Measurements from ENCODE around the gene C1RL. TPM values are rescaled to one million over a fixed set of nuclear protein-coding genes. Genes with fewer than 3 reads are reported as not detected.

Gene C1RL
- total RNA-seq, 4 donors from 2014 or later: 66.2 to 114 (median 95.8) TPM

- no peak for TF ChIP-seq CTCF (IDR thresholded peaks at IDR 0.05; ENCODE audit: low read depth)
Measured at GRCh38 chr12:7106082-7106481, 2.9 kb downstream of the C1RL start.

- TF ChIP-seq CTCF (IDR thresholded peaks at IDR 0.05; ENCODE audit: low read depth): no peak
Measured at GRCh38 chr12:7103837-7104584, 5.0 kb downstream of the C1RL start.

DNA sequence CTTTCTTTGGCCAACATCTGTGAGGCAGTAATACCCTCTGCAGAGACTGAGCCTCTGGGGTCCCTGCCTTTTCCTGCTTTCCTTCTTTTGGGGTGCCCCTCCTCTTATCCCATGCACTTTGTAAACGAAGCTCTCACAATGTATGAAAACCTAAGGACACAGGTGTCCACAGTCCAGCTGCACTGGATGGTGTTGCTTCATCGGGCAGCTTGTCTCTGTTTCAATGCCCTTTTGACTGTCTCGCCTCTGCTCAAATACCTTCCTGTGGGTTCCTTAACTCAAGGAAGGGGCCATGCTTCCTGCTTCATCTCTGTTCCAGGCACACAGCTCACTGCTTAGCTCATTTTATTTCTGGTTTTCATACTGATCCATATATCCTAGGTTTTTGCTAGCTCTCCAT is 6.4 kb downstream of the C1RL start:
- no peak for TF ChIP-seq CTCF (IDR thresholded peaks at IDR 0.05; ENCODE audit: low read depth)

DNA sequence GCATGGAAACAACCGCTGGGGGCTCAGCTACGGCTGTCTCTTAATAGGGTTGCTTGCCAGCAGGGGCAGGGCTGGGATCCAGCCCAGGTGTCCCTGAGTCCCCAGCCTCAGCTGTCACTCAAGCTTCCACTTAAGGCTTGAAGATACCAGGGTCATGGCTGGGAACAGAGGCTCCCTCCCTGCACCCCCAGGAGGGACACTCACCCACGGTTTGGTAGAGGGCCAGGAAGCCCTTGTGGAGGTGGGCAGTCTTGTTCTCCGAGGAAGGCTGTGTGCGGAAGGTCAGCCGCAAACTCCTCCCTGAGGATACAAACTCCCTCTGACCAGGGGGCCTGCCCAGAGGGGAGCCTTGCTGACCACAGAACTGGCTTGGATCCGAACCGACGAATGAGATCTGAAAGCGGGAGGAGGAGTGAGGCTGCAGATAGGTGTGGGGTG is 7.3 kb downstream of the C1RL start:
- TF ChIP-seq CTCF (IDR thresholded peaks at IDR 0.05; ENCODE audit: low read depth): no peak

DNA sequence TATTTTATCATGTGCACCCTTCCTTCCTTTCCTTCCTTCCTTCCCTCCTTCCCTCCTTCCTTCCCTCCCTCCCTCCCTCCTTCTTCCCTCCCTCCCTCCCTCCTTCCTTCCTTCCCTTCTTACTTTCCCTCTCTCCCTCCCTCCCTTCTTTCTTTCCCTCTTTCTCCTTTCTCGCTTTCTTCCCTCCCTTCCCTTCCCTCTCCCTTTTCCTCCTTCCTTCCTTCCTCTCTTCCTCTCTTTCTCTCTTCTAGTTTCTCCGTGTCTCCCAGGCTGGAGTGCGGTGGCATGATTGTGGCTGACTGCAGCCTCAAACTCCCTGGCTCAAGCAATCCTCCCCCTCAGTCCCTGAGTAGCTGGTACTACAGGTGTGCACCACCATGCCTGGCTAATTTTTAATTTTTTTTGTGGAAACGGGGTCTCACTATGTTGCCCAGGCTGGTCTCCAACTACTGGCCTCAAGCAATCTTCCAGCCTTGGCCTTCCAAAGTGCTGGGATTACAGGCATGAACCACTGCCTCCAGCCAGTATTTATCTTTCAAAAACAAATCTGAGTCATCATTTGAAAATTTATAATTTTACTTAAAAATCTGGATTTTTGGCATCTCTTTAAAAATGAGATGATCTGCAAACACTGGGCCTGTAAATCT is 7.8 kb downstream of the C1RL start:
- TF ChIP-seq CTCF (IDR thresholded peaks at IDR 0.05; ENCODE audit: low read depth): no peak

DNA sequence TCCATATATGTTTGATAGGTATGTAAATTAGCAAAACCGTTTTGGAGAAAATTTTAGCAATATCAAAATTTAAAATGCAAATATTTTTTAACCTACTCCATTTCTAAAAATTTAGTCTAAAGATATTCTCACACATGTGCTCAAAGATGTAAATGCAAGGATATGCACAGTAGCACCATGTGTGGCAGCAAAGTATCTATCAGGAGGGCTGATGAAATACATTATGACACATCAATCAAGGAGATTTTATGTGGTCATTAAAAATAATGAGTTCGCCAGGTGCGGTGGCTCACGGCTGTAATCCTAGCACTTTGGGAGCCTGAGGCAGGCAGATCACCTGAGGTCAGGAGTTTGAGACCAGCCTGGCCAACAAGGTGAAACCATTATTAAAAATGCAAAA is 8.8 kb downstream of the C1RL start:
- no peak for TF ChIP-seq CTCF (IDR thresholded peaks at IDR 0.05; ENCODE audit: low read depth)

DNA sequence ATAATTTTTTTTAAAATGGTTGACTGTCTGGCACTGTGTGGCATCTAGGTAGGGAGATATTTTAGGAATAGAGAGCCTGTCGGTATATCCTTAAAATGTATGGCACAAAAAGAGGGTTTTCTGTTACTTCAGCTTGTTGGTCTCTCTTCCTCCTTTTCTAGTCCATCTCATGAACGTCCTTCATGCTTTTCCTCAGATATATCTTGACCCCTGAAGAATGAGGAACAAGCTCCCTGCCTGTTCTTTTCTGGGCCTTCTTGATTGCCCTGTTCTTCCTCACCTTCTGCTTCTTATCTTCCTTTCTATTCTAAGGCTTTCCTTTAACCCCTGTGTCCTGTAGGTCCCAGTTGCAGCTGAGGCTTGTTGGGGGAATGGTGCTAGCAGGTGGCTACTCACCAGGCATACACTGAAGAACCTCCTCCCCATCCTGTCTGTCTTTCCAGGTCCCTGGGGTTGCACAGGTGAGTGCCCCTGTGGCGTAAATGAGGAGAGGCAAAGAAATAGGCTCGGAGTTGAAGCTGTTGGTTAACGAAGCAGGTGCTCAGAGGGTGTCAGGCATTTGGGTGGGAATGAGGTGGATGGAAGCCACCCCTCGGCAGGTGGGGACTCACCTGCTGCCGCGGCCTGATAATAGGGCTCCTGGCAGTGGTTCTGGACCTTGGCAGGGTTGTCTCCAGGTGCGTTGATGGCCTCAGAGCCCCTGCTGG is 9.6 kb downstream of the C1RL start:
- TF ChIP-seq CTCF (IDR thresholded peaks at IDR 0.05; ENCODE audit: low read depth): no peak
